IPS DF 4.7 (cell line): ENCODE measurements around the gene EIF5A.

ENCODE experiments used
- DNase-seq: peaks from one replicate; pipeline ENCODE4 v3.0.0-alpha.2; 2013; ENCODE audit warnings: low spot score; ENCODE audit errors: extremely low read depth

EIF5A gene

DNA sequence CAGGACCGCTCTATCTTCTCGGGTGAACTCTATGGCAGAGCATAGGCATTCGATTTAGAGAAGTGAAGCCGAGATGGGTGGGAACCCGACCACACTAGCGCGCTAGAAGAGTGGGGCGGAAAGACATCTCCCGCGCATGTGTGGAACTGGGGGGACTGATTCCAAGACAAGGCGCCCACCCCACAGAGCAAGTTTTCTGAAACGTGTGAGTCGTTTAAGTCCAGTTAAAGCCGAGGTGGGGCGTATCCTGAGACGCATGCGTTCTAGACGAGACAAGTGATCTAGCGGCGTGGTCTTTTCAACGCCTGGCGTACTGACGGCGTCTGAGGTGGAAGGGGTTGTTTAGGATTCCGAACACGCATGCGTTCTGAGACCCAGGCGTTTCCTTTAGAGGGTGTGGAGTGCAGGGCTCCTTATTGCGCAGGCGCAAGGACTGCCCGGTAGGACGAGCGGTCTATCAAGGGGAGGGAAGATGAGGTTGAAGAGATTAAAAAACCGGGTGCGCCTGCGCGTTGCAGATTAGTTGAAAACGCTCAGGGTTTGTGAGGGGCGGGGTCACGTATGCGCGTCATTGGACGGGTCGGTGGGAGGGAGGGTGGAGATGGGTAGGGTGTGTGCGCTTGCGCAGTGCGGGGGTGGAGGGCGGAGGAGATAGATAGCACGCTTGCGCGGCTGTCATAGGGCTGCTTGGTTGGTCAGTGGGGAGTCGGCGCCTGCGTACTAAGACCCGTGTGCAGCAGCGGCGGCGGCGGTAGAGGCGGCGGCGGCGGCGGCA is at the start of gene EIF5A:
TSS of gene EIF5A (plus strand) at position 718 of the 775 bp plus-strand sequence. CDS start 2,008 bp downstream, outside the sequence.
- DNase-seq: no peak

GRCh38 chr17:7258731-7259554 is 48.5 kb upstream of the EIF5A start:
- no peak for DNase-seq

- DNase-seq: no peak
Measured at GRCh38 chr17:7259555-7259889, 47.9 kb upstream of the EIF5A start.

- no peak for DNase-seq
Measured at GRCh38 chr17:7260151-7260550, 47.3 kb upstream of the EIF5A start.

- no peak for DNase-seq
Measured at GRCh38 chr17:7260651-7261378, 46.6 kb upstream of the EIF5A start.

- DNase-seq: no peak
Measured at GRCh38 chr17:7261379-7262191, 45.8 kb upstream of the EIF5A start.

- DNase-seq: no peak
Measured at GRCh38 chr17:7262192-7262934, 45.1 kb upstream of the EIF5A start, which contains the start of gene CLDN7. CLDN7 (minus strand) TSS chr17:7262478; CDS start chr17:7262043, 435 bp downstream.

DNA sequence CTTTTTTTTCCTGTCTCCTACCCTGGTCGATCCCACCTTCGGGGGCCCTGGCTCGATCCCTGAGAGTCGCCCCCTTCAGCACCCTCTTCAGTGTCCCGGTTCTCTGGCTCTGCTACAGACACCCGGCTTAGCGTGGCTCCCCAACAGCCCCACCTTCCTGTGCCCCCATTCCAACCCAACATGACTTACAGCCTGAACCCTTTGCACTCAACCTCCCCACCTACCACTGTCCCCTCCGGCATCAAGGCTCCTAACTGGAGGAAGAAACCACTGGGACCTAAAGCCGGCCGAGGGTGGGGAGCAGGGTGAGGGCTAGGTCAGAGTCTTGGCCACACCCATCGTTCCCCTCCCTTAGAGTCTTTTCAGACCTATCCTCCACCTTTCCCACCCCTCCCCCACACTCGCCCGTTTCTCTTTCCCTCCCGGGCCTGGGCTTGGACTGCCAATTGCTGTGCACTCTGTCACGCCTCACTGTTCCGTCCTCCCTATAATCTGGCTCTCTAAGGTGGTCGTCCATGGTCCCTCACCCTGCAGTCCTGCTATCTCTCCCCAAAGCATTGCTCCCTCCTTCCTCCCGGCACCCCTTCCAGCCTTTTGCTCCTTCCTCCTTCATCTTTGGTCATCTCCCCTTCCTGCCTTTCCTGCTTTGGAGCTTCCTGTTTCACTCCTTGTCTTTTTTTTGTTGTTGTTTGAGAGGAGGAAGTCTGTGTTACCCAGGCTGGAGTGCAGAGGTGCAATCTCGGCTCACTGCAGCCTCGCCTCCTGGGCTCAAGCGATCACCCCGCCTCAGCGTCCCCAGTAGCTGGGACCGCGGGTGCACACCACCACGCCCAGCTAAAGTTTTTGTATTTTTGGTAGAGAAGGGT is 44.3 kb upstream of the EIF5A start:
- DNase-seq: no peak

DNA sequence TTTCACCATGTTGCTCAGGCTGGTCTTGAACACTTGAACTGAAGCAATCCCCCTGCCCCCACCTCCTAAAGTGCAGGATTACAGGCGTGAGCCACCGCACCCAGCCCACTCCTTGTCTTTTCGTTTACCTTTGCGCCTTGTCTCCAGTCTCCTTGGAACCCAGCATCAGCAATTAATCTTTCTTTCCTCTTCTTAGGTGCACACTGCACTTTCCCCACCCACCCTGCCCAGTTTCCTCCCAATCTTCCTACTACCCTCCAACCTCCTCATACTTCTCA is 43.7 kb upstream of the EIF5A start:
- DNase-seq: no peak

DNA sequence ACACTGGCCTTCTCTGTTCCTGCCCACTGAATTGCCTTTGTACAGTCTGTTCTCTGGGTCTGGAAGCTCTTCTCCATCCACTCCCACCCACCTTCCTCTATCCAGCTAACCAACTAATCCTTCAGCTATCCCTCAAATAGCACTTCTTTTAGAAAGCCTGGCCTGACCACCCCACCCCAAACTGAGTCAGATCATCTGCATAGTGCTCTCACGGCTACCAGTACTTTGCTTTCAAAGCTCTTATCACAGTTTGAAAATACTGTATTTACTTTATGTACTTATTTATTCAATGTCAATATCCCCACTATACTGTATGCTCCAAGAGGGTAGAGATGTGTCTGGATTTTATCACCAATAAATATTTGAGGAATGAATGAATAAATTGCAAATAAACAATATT is 40.6 kb upstream of the EIF5A start:
- no peak for DNase-seq

GRCh38 chr17:7279448-7279847 is 28.0 kb upstream of the EIF5A start:
- DNase-seq: no peak

DNA sequence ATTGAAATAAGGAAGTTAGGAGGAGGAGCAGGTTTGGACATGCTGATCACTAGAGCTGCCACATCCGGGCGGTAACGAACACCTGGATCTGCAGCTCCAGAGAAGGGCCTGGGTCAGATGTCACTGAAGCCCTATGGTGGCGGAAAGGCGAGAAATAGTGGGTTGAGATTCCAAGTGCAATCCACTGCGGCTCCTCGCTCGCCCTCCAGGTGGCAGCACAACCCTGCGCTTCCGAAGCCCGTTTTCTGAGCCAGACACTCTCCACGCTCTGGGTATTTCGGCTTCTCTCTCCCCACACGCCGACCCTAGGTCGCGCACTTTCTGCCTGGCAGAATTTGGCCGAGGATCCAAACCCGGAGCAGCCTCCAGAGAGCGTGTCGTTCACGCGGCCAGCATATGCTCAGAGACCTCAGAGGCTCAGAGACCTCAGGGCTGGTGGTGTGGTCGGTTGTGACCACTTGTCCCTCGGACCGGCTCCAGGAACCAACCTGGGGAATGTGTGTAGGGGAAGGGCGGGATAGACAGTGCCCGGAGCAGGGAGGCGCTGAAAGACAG is 26.8 kb upstream of the EIF5A start:
- DNase-seq: no peak

DNA sequence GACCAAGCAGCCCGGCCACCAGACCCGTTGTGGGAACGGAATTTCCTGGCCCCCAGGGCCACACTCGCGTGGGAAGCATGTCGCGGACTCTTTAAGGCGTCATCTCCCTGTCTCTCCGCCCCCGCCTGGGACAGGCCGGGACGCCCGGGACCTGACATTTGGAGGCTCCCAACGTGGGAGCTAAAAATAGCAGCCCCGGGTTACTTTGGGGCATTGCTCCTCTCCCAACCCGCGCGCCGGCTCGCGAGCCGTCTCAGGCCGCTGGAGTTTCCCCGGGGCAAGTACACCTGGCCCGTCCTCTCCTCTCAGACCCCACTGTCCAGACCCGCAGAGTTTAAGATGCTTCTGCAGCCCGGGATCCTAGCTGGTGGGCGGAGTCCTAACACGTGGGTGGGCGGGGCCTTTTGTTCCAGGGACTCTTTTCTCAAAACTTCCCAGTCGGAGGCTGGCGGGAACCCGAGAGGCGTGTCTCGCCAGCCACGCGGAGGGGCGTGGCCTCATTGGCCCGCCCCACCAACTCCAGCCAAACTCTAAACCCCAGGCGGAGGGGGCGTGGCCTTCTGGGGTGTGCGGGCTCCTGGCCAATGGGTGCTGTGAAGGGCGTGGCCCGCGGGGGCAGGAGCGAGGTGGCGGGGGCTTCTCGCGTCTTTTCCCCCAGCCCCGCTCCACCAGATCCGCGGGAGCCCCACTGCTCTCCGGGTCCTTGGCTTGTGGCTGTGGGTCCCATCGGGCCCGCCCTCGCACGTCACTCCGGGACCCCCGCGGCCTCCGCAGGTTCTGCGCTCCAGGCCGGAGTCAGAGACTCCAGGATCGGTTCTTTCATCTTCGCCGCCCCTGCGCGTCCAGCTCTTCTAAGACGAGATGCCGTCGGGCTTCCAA is 26.1 kb upstream of the EIF5A start, which contains the start of gene SLC2A4:
TSS of gene SLC2A4 (plus strand) at position 645 of the 879 bp plus-strand sequence. CDS start at position 862, 217 bp downstream.
- no peak for DNase-seq

- no peak for DNase-seq
Measured at GRCh38 chr17:7281953-7282751, 25.3 kb upstream of the EIF5A start.

GRCh38 chr17:7282752-7283321 is 24.6 kb upstream of the EIF5A start:
- no peak for DNase-seq

DNA sequence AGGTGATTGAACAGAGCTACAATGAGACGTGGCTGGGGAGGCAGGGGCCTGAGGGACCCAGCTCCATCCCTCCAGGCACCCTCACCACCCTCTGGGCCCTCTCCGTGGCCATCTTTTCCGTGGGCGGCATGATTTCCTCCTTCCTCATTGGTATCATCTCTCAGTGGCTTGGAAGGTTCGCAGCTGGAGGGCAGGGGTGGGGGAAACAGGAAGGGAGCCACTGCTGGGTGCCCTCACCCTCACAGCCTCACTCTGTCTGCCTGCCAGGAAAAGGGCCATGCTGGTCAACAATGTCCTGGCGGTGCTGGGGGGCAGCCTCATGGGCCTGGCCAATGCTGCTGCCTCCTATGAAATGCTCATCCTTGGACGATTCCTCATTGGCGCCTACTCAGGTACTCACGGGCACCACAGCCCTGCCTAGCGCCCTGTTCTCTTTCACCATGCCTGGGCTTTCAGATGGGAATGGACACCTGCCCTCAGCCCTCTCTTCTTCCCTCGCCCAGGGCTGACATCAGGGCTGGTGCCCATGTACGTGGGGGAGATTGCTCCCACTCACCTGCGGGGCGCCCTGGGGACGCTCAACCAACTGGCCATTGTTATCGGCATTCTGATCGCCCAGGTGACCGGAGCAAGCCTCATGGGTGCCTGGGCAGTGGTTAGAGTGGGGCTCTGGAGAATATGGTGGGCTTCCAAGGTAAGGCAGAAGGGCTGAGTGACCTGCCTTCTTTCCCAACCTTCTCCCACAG is 23.8 kb upstream of the EIF5A start:
- DNase-seq: no peak
